Activated naive CD4-positive, alpha-beta T cell treated with anti-CD3 and anti-CD28 coated beads, Interleukin-2, amount 10 ng/mL, durations not matched to agents 7 days and 5 days (primary cell): ENCODE results near the gene KAT8.
"Not testable (repeated sequence)": the region's sequence is repeated elsewhere in the genome, so short reads cannot be mapped to it uniquely, and the experiment has no call there.

Experiments used
- CTCF ChIA-PET: fragments of 350-600 bp; sonication (Branson Sonifier 250); formaldehyde crosslinking; loops from one replicate; lab custom pipeline; 2021; ENCODE audit warnings: antibody characterized with exemption; lab: Charles Lee
- DNase-seq: peaks from one replicate; pipeline ENCODE4 v3.0.0-alpha.2; 2020
- H3K27ac Mint-ChIP-seq: one replicate; pipeline ENCODE4 v1.8.0; 2021; ENCODE audit warnings: mild to moderate bottlenecking, moderate library complexity, mixed read lengths
- H3K27me3 Mint-ChIP-seq: one replicate; pipeline ENCODE4 v1.8.0; 2021; ENCODE audit warnings: mild to moderate bottlenecking, mixed read lengths
- H3K36me3 Mint-ChIP-seq: one replicate; pipeline ENCODE4 v1.8.0; 2021; ENCODE audit warnings: mixed read lengths
- H3K4me1 Mint-ChIP-seq: one replicate; pipeline ENCODE4 v1.8.0; 2021; ENCODE audit warnings: mixed read lengths
- H3K4me3 Mint-ChIP-seq: one replicate; pipeline ENCODE4 v1.8.0; 2021; ENCODE audit warnings: mild to moderate bottlenecking, moderate library complexity, mixed read lengths
- H3K9me3 Mint-ChIP-seq: one replicate; pipeline ENCODE4 v1.8.0; 2021; ENCODE audit warnings: mixed read lengths

The KAT8 gene

DNA sequence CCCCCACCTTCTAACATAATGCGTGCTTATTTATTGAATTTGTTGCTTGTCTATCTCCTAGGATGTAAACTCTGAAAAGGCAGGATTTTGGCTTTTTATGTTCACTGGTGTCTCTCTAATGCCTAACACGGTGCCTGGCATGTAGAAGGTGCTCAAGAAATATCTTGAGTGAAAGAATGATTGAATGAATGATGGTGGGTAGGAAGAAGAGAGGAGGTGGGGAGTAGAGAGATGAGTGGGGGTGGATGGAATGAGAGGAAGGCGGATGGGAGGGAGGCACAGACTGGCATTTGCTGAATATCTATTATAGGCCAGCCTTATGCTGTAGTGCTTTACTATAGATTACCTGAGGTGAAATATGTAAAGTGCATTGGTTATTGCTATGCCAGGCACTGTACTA, 30.1 kb downstream of the KAT8 start:
- CTCF ChIA-PET = interaction anchor here (1.5 kb wide), 1 partner anchor 10 kb away, joined by 3 read pairs; no protein-coding TSS in a partner anchor
- DNase-seq = no peak
- Mint-ChIP-seq H3K9me3 (no peaks in the 10 kb centered on the region), H3K27me3 (peaks cover 73% of the 10 kb centered on the region), H3K4me3 (no peak overlapping the region), H3K4me1 (peaks cover 14% of the 10 kb centered on the region), H3K36me3 (no peaks in the 10 kb centered on the region), H3K27ac (no peak overlapping the region)

DNA sequence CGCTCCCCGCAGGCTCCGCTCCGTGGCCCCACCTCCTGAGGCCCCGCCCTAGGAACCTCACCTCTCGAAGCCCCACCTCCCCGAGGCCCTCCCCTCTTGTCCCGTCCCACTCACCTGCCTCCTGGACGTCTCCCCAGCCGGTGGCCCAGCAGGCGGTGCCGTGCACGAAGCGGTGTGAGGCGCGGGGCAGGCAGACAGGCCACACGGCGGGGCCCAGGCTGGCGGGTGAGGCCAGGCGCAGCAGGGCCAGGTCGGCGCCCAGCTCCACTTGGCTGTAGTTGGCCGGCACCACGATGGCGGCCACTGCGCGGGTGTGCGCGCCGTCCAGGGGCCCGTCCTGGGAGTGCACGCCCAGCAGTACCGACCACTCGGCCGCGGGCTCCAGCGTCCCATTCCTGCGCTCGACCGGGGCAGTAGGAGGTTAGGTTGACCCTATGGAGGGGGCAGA, 30.8 kb downstream of the KAT8 start:
- CTCF ChIA-PET = no interaction called here
- Mint-ChIP-seq H3K9me3 (no peaks in the 10 kb centered on the region), H3K27ac (no peak overlapping the region), H3K36me3 (no peaks in the 10 kb centered on the region), H3K4me1 (peaks cover 14% of the 10 kb centered on the region), H3K27me3 (peaks cover 73% of the 10 kb centered on the region), H3K4me3 (no peak overlapping the region)
- peak; percentile 28 for DNase-seq

DNA sequence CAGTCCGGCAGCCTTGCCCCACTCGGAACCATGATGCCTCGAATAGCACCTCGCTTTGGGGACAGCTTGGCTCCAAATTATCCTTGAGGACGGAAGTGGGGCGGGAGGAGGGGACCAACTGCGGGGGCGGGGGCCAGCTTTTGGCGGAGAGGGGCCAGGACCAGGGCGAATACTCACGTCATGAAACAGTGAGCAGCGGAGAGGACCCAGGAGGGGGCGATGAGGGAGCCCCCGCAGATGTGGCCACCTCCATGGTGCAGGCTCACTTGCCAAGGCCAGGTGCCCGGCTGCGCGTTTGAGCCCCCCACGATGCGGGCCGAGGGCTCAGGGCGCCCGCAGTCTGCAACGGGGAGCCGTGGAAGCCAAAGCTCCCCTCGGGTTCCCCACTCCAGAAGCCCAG, 31.4 kb downstream of the KAT8 start:
- no peak overlapping the region for H3K27ac Mint-ChIP-seq
- no peak overlapping the region for H3K4me3 Mint-ChIP-seq
- H3K36me3 Mint-ChIP-seq = no peaks in the 10 kb centered on the region
- peaks cover 71% of the 10 kb centered on the region for H3K27me3 Mint-ChIP-seq
- peaks cover 8% of the 10 kb centered on the region for H3K4me1 Mint-ChIP-seq
- no peak for DNase-seq
- CTCF ChIA-PET = no interaction called here
- no peaks in the 10 kb centered on the region for H3K9me3 Mint-ChIP-seq

DNA sequence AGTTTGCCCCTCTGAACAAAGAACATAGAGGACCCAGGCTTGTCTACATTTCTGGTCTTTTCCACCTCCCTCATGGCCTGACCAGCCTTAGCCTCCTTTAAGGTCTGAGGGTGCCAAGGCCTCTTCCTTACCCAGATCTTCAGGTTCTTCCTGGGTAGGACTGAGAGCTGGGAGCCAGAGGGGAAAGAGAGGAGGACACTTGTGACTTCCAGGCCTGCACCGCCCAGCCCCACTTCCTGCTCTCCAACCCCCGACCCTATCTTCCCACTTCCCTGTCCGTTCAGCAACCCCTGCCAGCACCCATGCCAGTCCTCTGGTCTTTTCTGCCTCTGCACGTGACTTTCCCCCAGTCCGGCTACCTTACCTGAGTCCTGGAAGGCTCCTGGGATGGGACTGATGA, 31.9 kb downstream of the KAT8 start:
- Mint-ChIP-seq H3K4me1 (peaks cover 7% of the 10 kb centered on the region), H3K9me3 (no peaks in the 10 kb centered on the region), H3K36me3 (no peaks in the 10 kb centered on the region), H3K4me3 (no peak overlapping the region), H3K27me3 (peaks cover 71% of the 10 kb centered on the region), H3K27ac (no peak overlapping the region)
- no peak for DNase-seq
- CTCF ChIA-PET = no interaction called here

DNA sequence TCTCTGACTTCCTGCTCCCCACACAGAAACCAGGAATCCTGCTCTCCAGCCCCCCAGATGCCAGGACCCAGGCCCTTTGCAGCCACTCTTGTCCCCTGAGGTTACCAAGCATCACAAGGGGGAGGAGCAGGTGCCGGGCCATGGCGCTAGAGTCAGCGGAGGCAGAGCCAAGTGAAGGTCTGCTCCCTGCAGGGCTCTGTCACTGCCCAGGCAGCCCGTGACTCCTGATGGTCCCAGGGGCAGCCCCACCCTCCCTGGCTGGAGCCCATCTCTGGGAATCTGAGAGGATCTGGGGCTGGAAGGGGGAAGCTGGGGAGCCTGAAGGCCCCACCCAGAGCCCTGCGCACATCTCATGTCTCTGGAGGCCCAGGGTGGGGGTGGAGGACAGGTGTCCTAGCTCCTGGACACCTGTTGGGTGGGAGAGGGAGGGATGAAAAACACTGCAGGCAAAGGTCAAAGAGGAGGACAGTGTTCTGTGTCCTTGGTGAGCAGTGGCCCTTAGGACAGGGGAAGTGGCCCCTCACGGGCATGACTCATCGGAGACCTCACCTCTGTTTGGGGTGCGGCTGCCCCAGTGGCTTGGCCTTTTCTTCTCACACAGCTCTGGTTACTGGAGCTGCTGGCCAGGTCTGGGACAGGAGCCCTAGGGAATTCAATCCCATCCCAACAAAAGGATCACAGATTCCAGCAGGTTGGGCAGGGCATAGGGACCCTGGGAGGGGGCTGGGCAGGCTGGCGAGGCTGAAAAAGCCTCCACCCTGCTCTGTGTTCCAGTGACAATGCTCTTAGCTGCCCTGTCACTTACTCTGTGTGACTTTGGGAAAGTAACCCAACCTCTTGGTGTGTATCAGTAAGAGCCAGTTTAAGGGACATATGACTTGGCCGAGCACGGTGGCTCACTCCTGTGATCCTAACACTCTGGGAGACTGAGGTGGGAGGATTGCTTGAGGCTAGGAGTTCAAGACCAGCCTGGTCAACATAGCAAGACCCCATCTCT, 32.7 kb downstream of the KAT8 start, which contains the start of gene PRSS36:
Gene PRSS36, minus strand, starts transcription at position 173 of the 997 bp plus-strand sequence. Its CDS starts 31 bp downstream, at position 142.
- Mint-ChIP-seq H3K4me3 (no peak within 1 kb of the TSS), H3K9me3 (no peaks in the 10 kb centered on the region), H3K27me3 (peaks cover 64% of the 10 kb centered on the region), H3K36me3 (no peaks in the 10 kb centered on the region), H3K4me1 (peaks cover 7% of the 10 kb centered on the region), H3K27ac (no peak within 1 kb of the TSS)
- no peak for DNase-seq
- CTCF ChIA-PET = interaction anchor here (1.7 kb wide), 2 partner anchors 8 to 166 kb away, joined by 3 read pairs; no protein-coding TSS in a partner anchor

DNA sequence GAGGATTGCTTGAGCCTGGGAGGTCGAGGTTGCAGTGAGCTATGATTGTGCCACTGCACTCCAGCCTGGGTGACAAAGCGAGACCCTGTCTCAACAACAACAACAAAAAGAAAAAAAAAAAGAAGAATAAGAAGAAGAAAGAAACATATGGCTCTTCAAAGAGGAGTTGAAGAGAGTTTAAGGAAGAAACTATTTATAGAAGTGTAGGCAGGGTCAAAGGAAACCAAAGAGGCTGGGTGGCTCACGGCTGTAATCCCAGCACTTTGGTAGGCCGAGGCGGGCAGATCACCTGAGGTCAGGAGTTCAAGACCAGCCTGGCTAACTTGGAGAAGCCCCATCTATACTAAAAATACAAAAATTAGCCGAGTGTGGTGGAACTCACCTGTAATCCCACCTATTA, 33.5 kb downstream of the KAT8 start:
- H3K36me3 Mint-ChIP-seq, H3K27ac Mint-ChIP-seq, H3K9me3 Mint-ChIP-seq, H3K4me1 Mint-ChIP-seq, H3K4me3 Mint-ChIP-seq, DNase-seq: not testable (repeated sequence)
- peaks cover 63% of the 10 kb centered on the region for H3K27me3 Mint-ChIP-seq
- CTCF ChIA-PET = interaction anchor here (1.7 kb wide), 2 partner anchors 9 to 166 kb away, joined by 3 read pairs; no protein-coding TSS in a partner anchor

DNA sequence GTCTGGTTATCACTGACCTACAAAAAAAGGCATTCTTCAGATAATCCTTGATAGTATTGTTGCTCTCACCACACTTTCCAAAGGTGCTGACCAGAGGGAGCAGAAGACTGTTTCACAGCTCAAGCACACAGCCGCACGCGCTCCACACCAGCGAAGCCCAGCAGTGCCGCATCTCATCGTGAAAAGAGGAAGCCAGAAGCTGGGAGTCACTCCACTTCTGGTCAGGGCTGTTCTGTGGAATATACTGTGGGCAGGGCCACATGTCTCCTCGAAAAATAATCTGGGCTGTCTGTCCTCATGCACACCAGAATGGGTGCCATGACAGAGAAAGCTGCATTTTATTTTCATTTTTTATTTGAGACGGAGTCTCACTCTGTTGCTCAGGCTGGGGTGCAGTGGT, 39.7 kb downstream of the KAT8 start:
- no peak for DNase-seq
- Mint-ChIP-seq H3K9me3 (no peaks in the 10 kb centered on the region), H3K27ac (no peak overlapping the region), H3K36me3 (no peaks in the 10 kb centered on the region), H3K4me3 (no peak overlapping the region), H3K27me3 (peaks cover 46% of the 10 kb centered on the region), H3K4me1 (peaks cover 7% of the 10 kb centered on the region)
- CTCF ChIA-PET = interaction anchor here (0.7 to 1.8 kb wide), 4 partner anchors 11 to 225 kb away, joined by 3 to 5 read pairs (median 4); no protein-coding TSS in a partner anchor

DNA sequence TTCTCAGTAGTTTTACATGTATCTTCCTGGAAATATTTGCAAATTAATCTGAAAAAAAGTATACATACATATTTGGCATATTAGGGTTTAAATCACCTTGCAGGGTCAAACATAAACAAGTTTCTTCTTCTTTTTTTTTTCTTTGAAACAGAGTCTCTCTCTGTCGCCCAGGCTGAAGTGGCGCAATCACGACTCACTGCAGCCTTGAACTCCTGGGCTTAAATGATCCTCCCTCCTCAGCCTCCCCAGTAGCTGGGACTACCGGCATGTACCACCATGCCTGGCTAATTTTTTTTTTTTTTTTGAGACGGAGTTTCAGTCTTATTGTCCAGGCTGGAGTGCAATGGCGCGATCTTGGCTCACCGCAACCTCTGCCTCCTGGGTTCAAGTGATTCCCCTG, 49.9 kb downstream of the KAT8 start:
- Mint-ChIP-seq H3K9me3 (no peaks in the 10 kb centered on the region), H3K27ac (no peak overlapping the region), H3K4me3 (no peak overlapping the region), H3K27me3 (peaks cover 9% of the 10 kb centered on the region), H3K4me1 (no peaks in the 10 kb centered on the region), H3K36me3 (no peaks in the 10 kb centered on the region)
- DNase-seq = no peak
- CTCF ChIA-PET = interaction anchor here (1.4 kb wide), 1 partner anchor 25 kb away, joined by 4 read pairs; no protein-coding TSS in a partner anchor

DNA sequence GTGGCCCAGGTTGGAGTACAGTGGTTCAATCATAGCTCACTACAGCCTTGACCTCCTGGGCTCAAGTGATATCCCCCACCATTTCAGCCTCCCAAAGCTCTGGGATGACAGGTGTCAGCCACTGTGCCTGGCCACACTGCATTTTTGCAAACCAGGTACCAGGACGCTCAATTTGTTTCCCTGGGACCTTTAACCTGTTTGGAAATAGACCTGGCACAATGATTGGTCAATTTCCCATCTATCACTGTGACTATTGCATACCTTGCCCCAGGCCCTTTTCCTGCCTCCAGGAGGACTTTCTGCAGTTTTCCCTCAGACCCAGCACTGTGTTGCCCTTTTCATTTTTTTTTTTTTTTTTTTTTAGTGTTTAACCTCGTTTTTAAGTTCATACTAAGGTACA, 51.4 kb downstream of the KAT8 start:
- CTCF ChIA-PET = interaction anchor here (1.4 kb wide), 1 partner anchor 27 kb away, joined by 4 read pairs; no protein-coding TSS in a partner anchor
- Mint-ChIP-seq H3K4me1 (no peaks in the 10 kb centered on the region), H3K9me3 (no peaks in the 10 kb centered on the region), H3K27me3 (peaks cover 13% of the 10 kb centered on the region), H3K27ac (no peak overlapping the region), H3K4me3 (no peak overlapping the region), H3K36me3 (no peaks in the 10 kb centered on the region)
- DNase-seq = no peak

DNA sequence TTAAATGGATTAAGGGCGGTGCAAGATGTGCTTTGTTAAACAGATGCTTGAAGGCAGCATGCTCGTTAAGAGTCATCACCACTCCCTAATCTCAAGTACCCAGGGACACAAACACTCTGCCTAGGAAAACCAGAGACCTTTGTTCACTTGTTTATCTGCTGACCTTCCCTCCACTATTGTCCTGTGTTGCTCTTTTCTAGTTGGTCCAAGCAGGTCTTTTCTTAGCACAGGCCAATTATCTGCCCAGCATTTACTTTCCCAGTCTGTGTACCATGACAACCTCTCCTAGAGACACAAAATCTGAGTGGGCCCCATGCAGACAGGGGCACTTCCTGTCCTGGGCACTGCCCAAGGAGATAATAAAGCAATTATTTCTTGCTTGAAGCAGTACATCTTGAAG, 52.6 kb downstream of the KAT8 start:
- DNase-seq, CTCF ChIA-PET, H3K9me3 Mint-ChIP-seq, H3K4me3 Mint-ChIP-seq, H3K36me3 Mint-ChIP-seq, H3K27ac Mint-ChIP-seq, H3K4me1 Mint-ChIP-seq: not testable (repeated sequence)
- peaks cover 13% of the 10 kb centered on the region for H3K27me3 Mint-ChIP-seq

DNA sequence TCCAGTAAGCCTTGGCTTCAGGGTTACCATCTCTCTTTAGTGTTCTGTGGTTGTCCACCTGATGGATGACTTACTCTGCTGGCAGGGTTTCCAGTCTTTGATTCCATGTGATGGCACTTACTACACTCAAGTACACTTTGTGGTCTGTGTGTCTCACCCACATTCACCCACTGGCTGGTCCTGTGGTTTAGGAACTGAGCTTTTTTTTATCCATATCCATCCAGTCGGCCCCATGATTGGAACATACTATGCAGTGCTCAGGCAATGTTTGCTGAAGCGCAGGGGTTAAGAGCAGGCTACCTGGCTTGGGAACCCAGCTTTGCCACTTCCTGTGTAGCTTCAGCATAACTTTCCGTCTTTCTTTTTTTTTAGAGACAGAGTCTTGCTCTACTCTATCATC, 59.7 kb downstream of the KAT8 start:
- DNase-seq = peak; percentile 74
- peaks cover 34% of the 10 kb centered on the region for H3K4me1 Mint-ChIP-seq

DNA sequence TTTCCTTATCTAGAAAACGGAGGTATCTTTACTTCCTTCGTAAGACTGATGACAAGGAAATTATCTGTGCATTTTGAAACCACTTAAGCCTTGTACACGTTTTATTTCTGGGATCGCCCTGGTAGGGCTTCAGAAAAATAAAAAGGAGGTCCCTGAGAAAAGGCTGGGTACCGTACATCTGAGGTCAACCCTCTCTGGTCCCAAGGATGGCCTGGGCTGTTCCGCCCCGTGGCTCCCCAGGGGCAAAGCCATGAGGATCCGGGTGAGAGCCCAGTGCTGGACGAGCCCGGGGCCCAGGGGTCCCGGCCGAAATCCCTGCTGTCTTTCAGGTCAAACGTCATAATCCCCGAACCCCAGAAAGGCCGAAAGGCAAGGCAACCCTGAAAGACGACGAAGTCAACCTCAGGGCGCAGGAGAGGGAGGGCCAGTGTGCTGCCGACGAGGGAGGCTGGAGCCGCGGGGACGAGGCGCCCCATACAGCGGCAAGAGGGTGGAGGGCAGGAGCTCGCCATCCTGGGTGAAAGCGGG, 61.8 kb downstream of the KAT8 start:
- H3K9me3 Mint-ChIP-seq = no peaks in the 10 kb centered on the region
- peaks cover 39% of the 10 kb centered on the region for H3K36me3 Mint-ChIP-seq
- DNase-seq = no peak
- H3K4me1 Mint-ChIP-seq = peaks cover 54% of the 10 kb centered on the region
- peak overlapping the region; percentile 100 for H3K27ac Mint-ChIP-seq
- H3K4me3 Mint-ChIP-seq = peak overlapping the region; percentile 95
- H3K27me3 Mint-ChIP-seq = peaks cover 4% of the 10 kb centered on the region
- CTCF ChIA-PET = interaction anchor here (0.9 to 4.2 kb wide), 2 partner anchors 36 to 58 kb away, joined by 3 to 23 read pairs; no protein-coding TSS in a partner anchor

More for the DNA sequence above, 59.7 kb downstream of the KAT8 start:
- Mint-ChIP-seq H3K36me3 (peaks cover 18% of the 10 kb centered on the region), H3K9me3 (no peaks in the 10 kb centered on the region), H3K4me3 (peak overlapping the region; percentile 63), H3K27me3 (peaks cover 8% of the 10 kb centered on the region), H3K27ac (peak overlapping the region; percentile 100)
- CTCF ChIA-PET = interaction anchor here (0.5 to 4.2 kb wide), 4 partner anchors 17 to 34 kb away, joined by 4 to 23 read pairs (median 5); no protein-coding TSS in a partner anchor

DNA sequence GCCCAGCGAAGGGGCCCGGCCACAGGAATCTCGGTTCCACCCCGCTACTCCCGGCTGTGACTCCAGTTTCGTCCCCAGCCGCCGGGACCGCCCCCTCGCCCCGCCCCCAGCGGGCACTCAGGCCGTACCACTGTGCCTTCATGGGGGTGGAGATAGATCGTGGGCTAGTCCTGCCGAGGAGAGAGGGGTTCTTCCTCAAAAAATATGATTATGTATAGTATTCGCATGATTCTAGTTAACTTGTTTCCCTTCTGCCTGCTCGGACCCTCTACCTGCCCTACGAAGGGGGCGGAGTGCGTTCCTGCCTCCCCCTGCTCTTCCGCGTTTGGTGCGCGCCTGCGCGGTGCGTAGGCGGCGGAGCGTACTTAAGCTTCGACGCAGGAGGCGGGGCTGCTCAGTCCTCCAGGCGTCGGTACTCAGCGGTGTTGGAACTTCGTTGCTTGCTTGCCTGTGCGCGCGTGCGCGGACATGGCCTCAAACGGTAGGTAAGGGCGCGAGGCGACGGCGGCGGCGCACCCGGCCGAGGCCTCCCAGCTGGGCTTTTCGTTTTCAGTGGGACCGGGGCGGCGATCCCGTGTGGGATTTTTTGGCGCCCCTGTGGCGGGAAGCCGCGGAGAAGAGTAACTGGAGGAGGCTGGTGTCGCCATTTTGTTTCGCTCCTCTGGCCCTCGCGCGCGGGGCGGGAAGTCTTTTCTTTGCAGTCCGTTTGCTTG, 62.4 kb downstream of the KAT8 start, which contains the start of gene FUS:
Gene FUS, plus strand, starts transcription at position 393 of the 713 bp plus-strand sequence. Its CDS starts 76 bp downstream, at position 469.
- Mint-ChIP-seq H3K27me3 (peaks cover 4% of the 10 kb centered on the region), H3K27ac (peak within 1 kb of the TSS; percentile 100), H3K36me3 (peaks cover 43% of the 10 kb centered on the region), H3K4me3 (peak within 1 kb of the TSS; percentile 95), H3K9me3 (no peaks in the 10 kb centered on the region), H3K4me1 (peaks cover 59% of the 10 kb centered on the region)
- CTCF ChIA-PET = interaction anchor here (0.9 to 4.2 kb wide), 2 partner anchors 37 to 58 kb away, joined by 3 to 23 read pairs; no protein-coding TSS in a partner anchor
- peak; percentile 91 for DNase-seq
